Panc1 (cell line): ENCODE measurements around the gene CPLX3.

Source experiments
- CTCF ChIP-seq: fragments of 450-650 bp; IDR thresholded peaks from 2 replicates; pipeline ENCODE4 v1.5.1; 2017; ENCODE audit warnings: mild to moderate bottlenecking
- POLR2AphosphoS5 ChIP-seq: IDR thresholded peaks from 2 replicates; pipeline ENCODE4 v1.6.1; 2012; ENCODE audit warnings: mild to moderate bottlenecking, low read depth, low read length, moderate library complexity
- REST ChIP-seq, 2 experiments: IDR thresholded peaks; 2 replicates each; pipeline ENCODE4 v1.6.1; 2011 to 2012; ENCODE audit warnings: low read depth in 2 of 2, control low read depth in 1 of 2, low read length in 1 of 2, mild to moderate bottlenecking in 1 of 2, moderate library complexity in 1 of 2; ENCODE audit not compliant: insufficient read depth in 1 of 2
- SIN3A ChIP-seq: IDR thresholded peaks from 2 replicates; pipeline ENCODE4 v1.6.1; 2012; ENCODE audit warnings: low read depth, mild to moderate bottlenecking, low read length, moderate library complexity, borderline replicate concordance; ENCODE audit not compliant: insufficient read depth

GRCh38 chr15:74856537-74856936 is 30.1 kb downstream of the CPLX3 start:
- TF ChIP-seq CTCF (no peak), POLR2AphosphoS5 (no peak), REST (IDR thresholded peaks at IDR 0.05; ENCODE audit: insufficient read depth in 1 of 2, low read depth in 2 of 2, low read length in 1 of 2) (no peak), SIN3A (no peak)
